OCI-LY7 (cell line): Measurements from ENCODE around the gene DMD. TPM values are rescaled to one million over a fixed set of nuclear protein-coding genes. Genes with fewer than 3 reads are reported as not detected.
A peak's percentile ranks its signal among the peaks of the same experiment; 100 is the strongest.

Experiments used
- BruUV-seq: library from RNA; stranded (reverse); fragments of 400-500 nt; replicated peaks from 2 replicates; lab custom pipeline; 2021; lab: Mats Ljungman, UMichigan
- CTCF ChIA-PET: fragments of 300-600 bp; sonication (Branson Sonifier 250); formaldehyde crosslinking; loops from one replicate; lab custom pipeline; 2022; ENCODE audit warnings: antibody characterized with exemption; ENCODE audit not compliant: unreplicated experiment; lab: Charles Lee
- POLR2A ChIA-PET: fragments of 300-600 bp; sonication (Branson Sonifier 250); formaldehyde crosslinking; loops from one replicate; lab custom pipeline; 2022; ENCODE audit warnings: antibody characterized with exemption; lab: Charles Lee
- DNase-seq: peaks from one replicate; pipeline ENCODE4 v3.0.0-alpha.2; 2015; ENCODE audit warnings: low spot score
- H2AFZ ChIP-seq: fragments of 200-600 bp; sonication (generic), shearing (Covaris generic); 2 replicates; pipeline ENCODE4 v1.6.1; 2014; ENCODE audit warnings: mild to moderate bottlenecking, antibody characterized with exemption, low read length, moderate library complexity
- H3K27ac ChIP-seq: fragments of 200-600 bp; sonication (generic); 2 replicates; pipeline ENCODE4 v1.5.1; 2014; ENCODE audit warnings: mixed run types, low read depth, mild to moderate bottlenecking, moderate library complexity, low read length, inconsistent platforms; ENCODE audit not compliant: poor library complexity, severe bottlenecking
- H3K36me3 ChIP-seq: fragments of 200-600 bp; sonication (generic); 2 replicates; pipeline ENCODE4 v1.6.1; 2014; ENCODE audit warnings: mild to moderate bottlenecking, antibody characterized with exemption, low read length, moderate library complexity, mixed read lengths; ENCODE audit not compliant: insufficient read depth
- H3K4me1 ChIP-seq: fragments of 200-600 bp; sonication (generic); 2 replicates; pipeline ENCODE4 v1.5.1; 2014; ENCODE audit warnings: mild to moderate bottlenecking, low read length; ENCODE audit not compliant: insufficient read depth, poor library complexity, severe bottlenecking
- H3K4me2 ChIP-seq: fragments of 200-600 bp; sonication (generic); 2 replicates; pipeline ENCODE4 v1.6.1; 2014; ENCODE audit warnings: mild to moderate bottlenecking, low read length
- H3K4me3 ChIP-seq: fragments of 200-600 bp; sonication (generic); 2 replicates; pipeline ENCODE4 v1.5.1; 2014; ENCODE audit warnings: mild to moderate bottlenecking, low read depth, low read length; ENCODE audit not compliant: poor library complexity, severe bottlenecking
- H3K79me2 ChIP-seq: fragments of 200-600 bp; sonication (generic); 2 replicates; pipeline ENCODE4 v1.6.1; 2016; ENCODE audit warnings: low read depth, mild to moderate bottlenecking, low read length, moderate library complexity, mixed read lengths; ENCODE audit not compliant: insufficient read depth
- H3K9me2 ChIP-seq: fragments of 200-600 bp; sonication (generic); 2 replicates; pipeline ENCODE4 v1.6.1; 2016; ENCODE audit warnings: mild to moderate bottlenecking, low read length, mixed read lengths; ENCODE audit not compliant: insufficient read depth
- H3K9me3 ChIP-seq: fragments of 200-600 bp; sonication (generic); 2 replicates; pipeline ENCODE4 v1.6.1; 2014; ENCODE audit warnings: mild to moderate bottlenecking, mixed run types, low read length, mixed read lengths
- H4K20me1 ChIP-seq: fragments of 200-600 bp; sonication (generic); 2 replicates; pipeline ENCODE4 v1.6.1; 2014; ENCODE audit warnings: mild to moderate bottlenecking, antibody characterized with exemption, low read length, moderate library complexity, mixed read lengths; ENCODE audit not compliant: insufficient read depth
- EZH2phosphoT487 ChIP-seq: fragments of 200-600 bp; sonication (generic); IDR thresholded peaks from 2 replicates; pipeline ENCODE4 v1.6.1; 2018; ENCODE audit warnings: low read depth, borderline replicate concordance, mild to moderate bottlenecking, mixed run types, antibody characterized with exemption, low read length, moderate library complexity, mixed read lengths
- intact Hi-C: fragments of 100-400 bp; cut with micrococcal nuclease; formaldehyde crosslinking; loops from one replicate; pipeline ENCODE4 v1.10.0; 2022; ENCODE audit not compliant: unreplicated experiment
- total RNA-seq, 2 experiments: library from RNA; depleted of rRNA in 1 of 2; stranded (reverse); fragments of >200 nt in 1 of 2; shearing (Covaris generic) in 1 of 2; gene quantifications; 2 replicates each; pipeline ENCODE4 v1.2.3, GENCODE V29; 2014 to 2022
- TF ChIP-seq, protein P1 (sequence below): fragments of 200-600 bp; sonication (generic); conservative IDR thresholded peaks from 2 replicates; pipeline ENCODE4 v1.5.1; 2014; ENCODE audit warnings: mild to moderate bottlenecking, antibody characterized with exemption, low read length, moderate library complexity, mixed read lengths

The DMD gene
- total RNA-seq, 2 experiments from 2014 or later = 20.5 to 61.4 TPM

DNA sequence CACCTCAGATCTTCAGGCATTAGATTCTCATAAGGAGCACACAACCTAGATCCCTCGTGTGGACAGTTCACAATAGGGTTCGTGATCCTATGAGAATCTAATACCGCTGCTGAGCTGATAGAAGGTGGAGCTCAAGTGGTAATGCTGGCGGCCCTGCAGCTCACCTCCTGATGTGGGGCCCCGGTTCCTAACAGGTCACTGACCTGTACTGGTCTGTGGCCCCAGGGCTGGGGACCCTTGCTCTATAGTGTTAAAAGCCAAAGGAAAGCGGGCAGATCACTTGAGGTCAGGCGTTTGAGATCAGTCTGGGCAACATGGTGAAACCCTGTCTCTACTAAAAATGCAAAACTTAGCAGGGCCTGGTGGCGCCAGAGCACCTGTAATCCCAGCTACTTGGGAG, 1092.5 kb downstream of the DMD start:
- BruUV-seq = no TSS peak
- Histone ChIP-seq H3K9me2 (no peaks in the 10 kb centered on the region), H2AFZ (no peak overlapping the region), H3K4me1 (no peaks in the 10 kb centered on the region), H3K9me3 (no peaks in the 10 kb centered on the region), H3K4me2 (no peak overlapping the region), H3K79me2 (no peaks in the 10 kb centered on the region), H4K20me1 (no peaks in the 10 kb centered on the region), H3K36me3 (no peaks in the 10 kb centered on the region), H3K27ac (no peak overlapping the region), H3K4me3 (no peak overlapping the region)
- TF ChIP-seq, protein P1, sequence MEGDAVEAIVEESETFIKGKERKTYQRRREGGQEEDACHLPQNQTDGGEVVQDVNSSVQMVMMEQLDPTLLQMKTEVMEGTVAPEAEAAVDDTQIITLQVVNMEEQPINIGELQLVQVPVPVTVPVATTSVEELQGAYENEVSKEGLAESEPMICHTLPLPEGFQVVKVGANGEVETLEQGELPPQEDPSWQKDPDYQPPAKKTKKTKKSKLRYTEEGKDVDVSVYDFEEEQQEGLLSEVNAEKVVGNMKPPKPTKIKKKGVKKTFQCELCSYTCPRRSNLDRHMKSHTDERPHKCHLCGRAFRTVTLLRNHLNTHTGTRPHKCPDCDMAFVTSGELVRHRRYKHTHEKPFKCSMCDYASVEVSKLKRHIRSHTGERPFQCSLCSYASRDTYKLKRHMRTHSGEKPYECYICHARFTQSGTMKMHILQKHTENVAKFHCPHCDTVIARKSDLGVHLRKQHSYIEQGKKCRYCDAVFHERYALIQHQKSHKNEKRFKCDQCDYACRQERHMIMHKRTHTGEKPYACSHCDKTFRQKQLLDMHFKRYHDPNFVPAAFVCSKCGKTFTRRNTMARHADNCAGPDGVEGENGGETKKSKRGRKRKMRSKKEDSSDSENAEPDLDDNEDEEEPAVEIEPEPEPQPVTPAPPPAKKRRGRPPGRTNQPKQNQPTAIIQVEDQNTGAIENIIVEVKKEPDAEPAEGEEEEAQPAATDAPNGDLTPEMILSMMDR = no peak
- intact Hi-C loops = no loop called here
- CTCF ChIA-PET = no interaction called here
- DNase-seq = no peak
- POLR2A ChIA-PET = no interaction called here

DNA sequence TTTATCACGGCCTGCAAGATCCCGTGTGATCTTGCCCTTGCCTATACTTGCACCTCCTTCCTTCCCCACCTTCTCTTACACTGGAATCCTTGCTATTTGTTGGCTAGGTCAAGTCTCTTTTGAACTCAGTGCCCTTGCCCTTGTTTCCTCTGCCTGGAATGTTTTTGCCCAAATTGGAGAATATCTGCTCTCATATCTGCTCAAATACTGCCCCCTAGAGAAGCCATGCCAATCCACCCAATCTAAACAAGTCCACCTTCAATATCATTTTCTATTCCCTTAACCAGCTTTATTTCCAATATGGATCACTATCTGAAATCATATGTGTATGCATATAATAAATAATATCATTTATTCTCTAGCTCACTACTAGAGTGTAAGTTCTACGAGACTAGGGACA, 1095.3 kb downstream of the DMD start:
- Histone ChIP-seq H3K36me3 (no peaks in the 10 kb centered on the region), H2AFZ (no peak overlapping the region), H3K9me3 (no peaks in the 10 kb centered on the region), H4K20me1 (no peaks in the 10 kb centered on the region), H3K9me2 (no peaks in the 10 kb centered on the region), H3K4me3 (no peak overlapping the region), H3K79me2 (no peaks in the 10 kb centered on the region), H3K4me1 (no peaks in the 10 kb centered on the region), H3K27ac (no peak overlapping the region), H3K4me2 (no peak overlapping the region)
- intact Hi-C loops = no loop called here
- BruUV-seq = no TSS peak
- ChIA-PET CTCF (no interaction called here), POLR2A (interaction anchor here (1.3 kb wide), 1 partner anchor 10 kb away, joined by 4 read pairs; no protein-coding TSS in a partner anchor)
- TF ChIP-seq, protein P1 = peak; percentile 38
- no peak for TF ChIP-seq EZH2phosphoT487
- DNase-seq = no peak

DNA sequence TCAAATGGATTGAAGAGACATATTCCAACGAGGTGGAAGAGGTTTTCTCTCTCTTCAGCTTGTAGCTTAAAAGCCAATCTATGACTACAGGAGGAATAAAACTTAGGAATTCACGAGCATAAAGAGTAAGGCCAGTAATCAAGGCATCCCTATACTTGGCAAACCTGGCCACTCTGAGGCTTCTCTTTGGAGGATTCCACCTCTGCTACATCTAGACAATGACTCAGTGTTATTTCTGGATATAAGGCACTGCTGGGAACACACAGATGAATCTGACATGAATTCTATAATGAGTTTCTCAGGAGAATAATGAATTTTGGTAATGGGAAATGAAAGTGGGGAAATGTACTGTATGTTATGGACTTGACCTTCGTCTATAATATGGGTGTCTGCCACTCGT, 1123.7 kb downstream of the DMD start:
- no peak for DNase-seq
- H3K79me2 ChIP-seq = no peaks in the 10 kb centered on the region
- no peaks in the 10 kb centered on the region for H3K9me3 ChIP-seq
- H3K36me3 ChIP-seq = no peaks in the 10 kb centered on the region
- intact Hi-C loops = no loop called here
- H3K4me3 ChIP-seq = no peak overlapping the region
- no peak overlapping the region for H3K4me2 ChIP-seq
- TF ChIP-seq EZH2phosphoT487 = no peak
- TF ChIP-seq, protein P1 = no peak
- no TSS peak for BruUV-seq
- ChIA-PET CTCF (no interaction called here), POLR2A (no interaction called here)
- no peaks in the 10 kb centered on the region for H3K9me2 ChIP-seq
- H3K27ac ChIP-seq = no peak overlapping the region
- H2AFZ ChIP-seq = no peak overlapping the region
- H4K20me1 ChIP-seq = no peaks in the 10 kb centered on the region
- no peaks in the 10 kb centered on the region for H3K4me1 ChIP-seq
